ENCODE data around the gene SLC25A24.
"Not testable (repeated sequence)": the region's sequence is repeated elsewhere in the genome, so short reads cannot be mapped to it uniquely, and the experiment has no call there.

SLC25A24 gene

GRCh38 chr1:108193333-108193732, 6.8 kb downstream of the SLC25A24 start:
- Histone ChIP-seq H3K27me3 (ENCODE audit: control insufficient read depth, insufficient read depth, low read length) (no peaks in the 10 kb centered on the region), H3K4me3 (ENCODE audit: low read depth, low read length) (no peak overlapping the region), H3K4me1 (ENCODE audit: control insufficient read depth, insufficient read depth, low read length) (no peaks in the 10 kb centered on the region; the same call in 1 of the 2 replicates), H3K36me3 (ENCODE audit: control insufficient read depth, insufficient read depth, low read length) (peaks cover 54% of the 10 kb centered on the region), H3K9ac (ENCODE audit: low read length) (no peak overlapping the region), H3K27ac (ENCODE audit: low read depth, low read length) (no peak overlapping the region), H3K9me3 (ENCODE audit: control insufficient read depth, insufficient read depth, low read depth, low read length) (peaks cover 17% of the 10 kb centered on the region; the same call in 1 of the 2 replicates)

DNA sequence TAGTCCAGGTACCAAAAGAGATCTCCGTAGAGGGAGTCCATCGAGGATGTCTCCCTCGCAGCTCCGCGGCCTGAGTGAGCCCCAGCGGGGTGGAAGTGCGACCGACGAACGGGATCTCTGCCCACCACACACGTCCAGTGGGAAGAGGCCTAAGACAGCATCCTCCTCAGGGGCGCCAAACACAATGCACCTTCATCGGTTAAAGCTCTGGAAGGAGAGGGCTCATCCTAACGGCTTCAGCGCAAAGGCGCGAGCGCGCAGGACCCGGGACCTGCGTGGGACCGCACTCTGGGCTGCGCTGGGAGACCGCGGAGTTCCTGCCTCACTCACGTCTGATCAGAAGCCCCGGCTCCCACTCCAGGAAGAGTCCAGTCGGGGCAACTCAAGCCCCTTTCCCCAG, 7.6 kb downstream of the SLC25A24 start:
- Histone ChIP-seq H3K4me3 (ENCODE audit: low read depth, low read length) (no peak overlapping the region), H3K27ac (ENCODE audit: low read depth, low read length) (no peak overlapping the region), H3K9me3 (ENCODE audit: control insufficient read depth, insufficient read depth, low read depth, low read length) (peaks cover 21% of the 10 kb centered on the region), H3K27me3 (ENCODE audit: control insufficient read depth, insufficient read depth, low read length) (no peaks in the 10 kb centered on the region), H3K9ac (ENCODE audit: low read length) (no peak overlapping the region), H3K36me3 (ENCODE audit: control insufficient read depth, insufficient read depth, low read length) (peaks cover 47% of the 10 kb centered on the region), H3K4me1 (ENCODE audit: control insufficient read depth, insufficient read depth, low read length) (no peaks in the 10 kb centered on the region)

GRCh38 chr1:108190686-108191416, 9.3 kb downstream of the SLC25A24 start:
- Histone ChIP-seq H3K36me3 (ENCODE audit: control insufficient read depth, insufficient read depth, low read length) (peaks cover 38% of the 10 kb centered on the region), H3K27ac (ENCODE audit: low read depth, low read length) (no peak overlapping the region), H3K4me3 (ENCODE audit: low read depth, low read length) (no peak overlapping the region)

DNA sequence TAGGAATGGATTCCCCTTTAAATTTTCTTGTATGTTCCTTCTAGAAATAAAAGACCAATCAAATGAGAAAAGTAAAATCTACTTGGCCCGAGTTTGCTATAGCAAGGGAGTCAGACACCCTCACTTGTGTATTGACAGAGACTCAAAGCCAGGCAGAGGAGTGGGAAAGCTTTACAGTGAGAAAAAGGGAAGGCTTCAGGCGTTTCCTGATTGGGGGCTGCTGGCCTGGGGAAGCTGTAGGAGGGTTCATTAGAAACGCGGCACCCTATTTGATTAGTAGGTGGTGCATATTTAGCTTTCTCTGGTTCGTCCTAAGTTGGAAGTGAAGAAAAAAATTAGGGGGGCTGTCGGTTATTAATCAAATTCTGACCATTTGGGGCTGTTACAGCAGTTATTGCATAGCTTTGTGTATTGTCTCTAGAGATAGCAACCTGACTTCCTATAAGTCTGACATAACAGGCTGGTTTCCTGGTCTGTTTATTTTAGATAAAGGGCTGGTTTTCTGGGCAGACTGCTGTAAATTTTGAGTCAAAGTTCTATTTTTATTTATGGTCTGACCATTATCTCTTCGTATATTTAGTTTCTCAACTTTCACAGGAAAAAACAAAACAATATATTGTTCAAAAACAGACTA, 10.0 kb downstream of the SLC25A24 start:
- H3K36me3 ChIP-seq (ENCODE audit: control insufficient read depth, insufficient read depth, low read length), result peaks cover 34% of the 10 kb centered on the region
- H3K9ac ChIP-seq (ENCODE audit: low read length), result no peak overlapping the region
- H3K27me3 ChIP-seq (ENCODE audit: control insufficient read depth, insufficient read depth, low read length), result no peaks in the 10 kb centered on the region
- H3K27ac ChIP-seq (ENCODE audit: low read depth, low read length), result no peak overlapping the region
- no peaks in the 10 kb centered on the region for H3K4me1 ChIP-seq (ENCODE audit: control insufficient read depth, insufficient read depth, low read length)
- H3K9me3 ChIP-seq (ENCODE audit: control insufficient read depth, insufficient read depth, low read depth, low read length), result peaks cover 21% of the 10 kb centered on the region
- H3K4me3 ChIP-seq (ENCODE audit: low read depth, low read length), result no peak overlapping the region

More at GRCh38 chr1:108190686-108191416, 9.3 kb downstream of the SLC25A24 start:
- Histone ChIP-seq H3K9ac (ENCODE audit: low read length) (no peak overlapping the region), H3K4me1 (ENCODE audit: control insufficient read depth, insufficient read depth, low read length) (no peaks in the 10 kb centered on the region), H3K27me3 (ENCODE audit: control insufficient read depth, insufficient read depth, low read length) (no peaks in the 10 kb centered on the region), H3K9me3 (ENCODE audit: control insufficient read depth, insufficient read depth, low read depth, low read length) (peaks cover 21% of the 10 kb centered on the region)

DNA sequence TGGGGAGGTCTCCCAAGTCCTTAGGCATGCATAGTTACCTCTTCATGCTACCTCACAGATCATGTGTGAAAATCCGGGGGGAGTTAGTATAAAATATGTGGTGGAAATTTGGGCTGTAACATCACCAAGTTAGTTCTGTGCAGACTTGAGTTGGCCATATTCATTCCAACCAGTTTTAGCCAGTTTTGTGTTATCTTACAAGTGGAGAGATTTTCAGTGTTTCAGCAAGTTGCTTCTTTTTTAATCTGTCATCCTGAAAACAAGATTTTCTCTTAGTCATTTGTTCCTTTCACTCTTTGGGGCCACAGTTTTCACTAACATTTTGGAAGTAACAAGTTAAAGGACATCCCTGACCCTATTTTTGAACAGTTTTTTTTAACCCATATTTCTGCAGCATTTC, 11.3 kb downstream of the SLC25A24 start:
- H3K27ac ChIP-seq (ENCODE audit: low read depth, low read length), result no peak overlapping the region
- no peak overlapping the region for H3K4me3 ChIP-seq (ENCODE audit: low read depth, low read length)
- H3K36me3 ChIP-seq (ENCODE audit: control insufficient read depth, insufficient read depth, low read length), result peaks cover 36% of the 10 kb centered on the region
- H3K4me1 ChIP-seq (ENCODE audit: control insufficient read depth, insufficient read depth, low read length), result no peaks in the 10 kb centered on the region
- H3K27me3 ChIP-seq (ENCODE audit: control insufficient read depth, insufficient read depth, low read length), result no peaks in the 10 kb centered on the region
- no peak overlapping the region for H3K9ac ChIP-seq (ENCODE audit: low read length)
- peaks cover 20% of the 10 kb centered on the region for H3K9me3 ChIP-seq (ENCODE audit: control insufficient read depth, insufficient read depth, low read depth, low read length)

GRCh38 chr1:108182959-108183700, 17.0 kb downstream of the SLC25A24 start:
- no peaks in the 10 kb centered on the region for H3K27me3 ChIP-seq (ENCODE audit: control insufficient read depth, insufficient read depth, low read length)
- no peak overlapping the region for H3K9ac ChIP-seq (ENCODE audit: low read length)
- H3K36me3 ChIP-seq (ENCODE audit: control insufficient read depth, insufficient read depth, low read length), result peaks cover 56% of the 10 kb centered on the region
- H3K27ac ChIP-seq (ENCODE audit: low read depth, low read length), result no peak overlapping the region
- H3K4me1 ChIP-seq (ENCODE audit: control insufficient read depth, insufficient read depth, low read length), result no peaks in the 10 kb centered on the region
- H3K4me3 ChIP-seq (ENCODE audit: low read depth, low read length), result no peak overlapping the region
- peaks cover 4% of the 10 kb centered on the region for H3K9me3 ChIP-seq (ENCODE audit: control insufficient read depth, insufficient read depth, low read depth, low read length)

DNA sequence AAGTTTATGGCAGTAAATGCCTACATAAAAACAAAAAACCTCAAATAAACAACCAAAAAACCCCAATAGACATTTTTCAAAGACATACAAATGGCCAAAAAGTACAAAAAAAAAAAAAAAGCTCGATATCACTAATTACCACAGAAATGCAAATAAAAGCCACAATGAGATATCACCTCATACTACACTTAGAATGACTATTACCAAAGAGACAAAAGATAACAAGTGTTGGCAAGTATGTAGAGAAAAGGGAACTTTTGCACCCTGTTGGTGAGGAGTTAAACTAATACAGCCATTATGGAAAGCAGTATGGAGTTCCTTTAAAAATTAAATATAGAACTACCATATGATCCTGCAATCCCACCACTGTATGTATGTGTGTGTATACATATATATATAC, 21.1 kb downstream of the SLC25A24 start:
- no peaks in the 10 kb centered on the region for H3K27me3 ChIP-seq (ENCODE audit: control insufficient read depth, insufficient read depth, low read length)
- no peak overlapping the region for H3K9ac ChIP-seq (ENCODE audit: low read length)
- H3K27ac ChIP-seq (ENCODE audit: low read depth, low read length), result no peak overlapping the region
- H3K4me3 ChIP-seq (ENCODE audit: low read depth, low read length), result no peak overlapping the region
- no peaks in the 10 kb centered on the region for H3K4me1 ChIP-seq (ENCODE audit: control insufficient read depth, insufficient read depth, low read length)
- H3K9me3 ChIP-seq (ENCODE audit: control insufficient read depth, insufficient read depth, low read depth, low read length), result peaks cover 26% of the 10 kb centered on the region
- H3K36me3 ChIP-seq (ENCODE audit: control insufficient read depth, insufficient read depth, low read length), result peaks cover 76% of the 10 kb centered on the region

DNA sequence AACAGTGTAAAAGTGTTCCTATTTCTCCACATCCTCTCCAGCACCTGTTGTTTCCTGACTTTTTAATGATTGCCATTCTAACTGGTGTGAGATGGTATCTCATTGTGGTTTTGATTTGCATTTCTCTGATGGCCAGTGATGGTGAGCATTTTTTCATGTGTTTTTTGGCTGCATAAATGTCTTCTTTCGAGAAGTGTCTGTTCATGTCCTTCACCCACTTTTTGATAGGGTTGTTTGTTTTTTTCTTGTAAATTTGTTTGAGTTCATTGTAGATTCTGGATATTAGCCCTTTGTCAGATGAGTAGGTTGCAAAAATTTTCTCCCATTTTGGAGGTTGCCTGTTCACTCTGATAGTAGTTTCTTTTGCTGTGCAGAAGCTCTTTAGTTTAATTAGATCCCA, 37.7 kb downstream of the SLC25A24 start:
- H3K27ac ChIP-seq (ENCODE audit: low read depth, low read length); H3K9ac ChIP-seq (ENCODE audit: low read length); H3K27me3 ChIP-seq (ENCODE audit: control insufficient read depth, insufficient read depth, low read length); H3K4me3 ChIP-seq (ENCODE audit: low read depth, low read length); H3K9me3 ChIP-seq (ENCODE audit: control insufficient read depth, insufficient read depth, low read depth, low read length); H3K36me3 ChIP-seq (ENCODE audit: control insufficient read depth, insufficient read depth, low read length); H3K4me1 ChIP-seq (ENCODE audit: control insufficient read depth, insufficient read depth, low read length): not testable (repeated sequence)

DNA sequence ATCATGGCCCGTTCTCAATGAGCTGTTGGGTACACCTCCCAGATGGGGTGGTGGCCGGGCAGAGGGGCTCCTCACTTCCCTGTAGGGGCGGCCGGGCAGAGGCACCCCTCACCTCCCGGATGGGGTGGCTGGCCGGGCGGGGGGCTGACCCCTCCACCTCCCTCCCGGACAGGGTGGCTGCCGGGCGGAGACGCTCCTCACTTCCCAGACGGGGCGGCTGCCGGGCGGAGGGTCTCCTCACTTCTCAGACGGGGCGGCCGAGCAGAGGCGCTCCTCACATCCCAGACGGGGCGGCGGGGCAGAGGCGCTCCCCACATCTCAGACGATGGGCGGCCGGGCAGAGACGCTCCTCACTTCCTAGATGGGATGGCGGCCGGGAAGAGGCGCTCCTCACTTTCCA, 40.2 kb downstream of the SLC25A24 start:
- H3K27me3 ChIP-seq (ENCODE audit: control insufficient read depth, insufficient read depth, low read length); H3K4me1 ChIP-seq (ENCODE audit: control insufficient read depth, insufficient read depth, low read length); H3K9ac ChIP-seq (ENCODE audit: low read length); H3K4me3 ChIP-seq (ENCODE audit: low read depth, low read length); H3K27ac ChIP-seq (ENCODE audit: low read depth, low read length); H3K9me3 ChIP-seq (ENCODE audit: control insufficient read depth, insufficient read depth, low read depth, low read length): not testable (repeated sequence)
- peaks cover 20% of the 10 kb centered on the region for H3K36me3 ChIP-seq (ENCODE audit: control insufficient read depth, insufficient read depth, low read length)

DNA sequence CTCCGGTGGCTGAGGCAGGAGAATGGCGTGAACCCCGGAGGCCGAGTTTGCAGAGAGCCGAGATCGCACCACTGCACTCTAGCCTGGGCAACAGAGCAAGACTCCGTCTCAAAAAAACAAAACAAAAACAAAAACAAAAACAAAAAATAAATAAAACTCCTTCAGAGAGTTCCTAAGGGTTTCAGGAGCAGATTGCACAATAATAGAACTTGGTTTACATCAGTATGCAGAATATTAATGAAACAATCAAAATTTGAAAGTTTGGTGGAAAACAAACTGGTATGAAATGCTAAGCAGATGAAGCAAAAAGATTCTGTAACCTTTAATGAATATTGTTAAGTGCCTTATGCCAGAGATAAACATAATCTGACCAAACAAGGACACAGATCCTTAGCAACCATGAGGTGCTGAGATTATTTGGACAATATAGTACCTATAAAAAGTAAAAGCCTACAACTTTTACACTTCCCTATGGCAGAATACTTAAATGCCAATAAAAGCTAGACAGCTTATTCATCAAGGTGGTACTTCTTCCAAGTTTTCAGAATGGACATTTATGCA, 41.2 kb downstream of the SLC25A24 start:
- no peak overlapping the region for H3K4me3 ChIP-seq (ENCODE audit: low read depth, low read length)
- H3K4me1 ChIP-seq (ENCODE audit: control insufficient read depth, insufficient read depth, low read length), result no peaks in the 10 kb centered on the region
- no peak overlapping the region for H3K27ac ChIP-seq (ENCODE audit: low read depth, low read length)
- no peaks in the 10 kb centered on the region for H3K9me3 ChIP-seq (ENCODE audit: control insufficient read depth, insufficient read depth, low read depth, low read length)
- H3K36me3 ChIP-seq (ENCODE audit: control insufficient read depth, insufficient read depth, low read length), result peaks cover 28% of the 10 kb centered on the region
- no peak overlapping the region for H3K9ac ChIP-seq (ENCODE audit: low read length)
- H3K27me3 ChIP-seq (ENCODE audit: control insufficient read depth, insufficient read depth, low read length), result no peaks in the 10 kb centered on the region

- H3K27me3 ChIP-seq (ENCODE audit: control insufficient read depth, insufficient read depth, low read length), result no peaks in the 10 kb centered on the region
- no peak overlapping the region for H3K4me3 ChIP-seq (ENCODE audit: low read depth, low read length)
- H3K27ac ChIP-seq (ENCODE audit: low read depth, low read length), result no peak overlapping the region
- peaks cover 50% of the 10 kb centered on the region for H3K36me3 ChIP-seq (ENCODE audit: control insufficient read depth, insufficient read depth, low read length)
- no peaks in the 10 kb centered on the region for H3K4me1 ChIP-seq (ENCODE audit: control insufficient read depth, insufficient read depth, low read length)
- no peaks in the 10 kb centered on the region for H3K9me3 ChIP-seq (ENCODE audit: control insufficient read depth, insufficient read depth, low read depth, low read length)
- no peak overlapping the region for H3K9ac ChIP-seq (ENCODE audit: low read length)
Measured at GRCh38 chr1:108154314-108154713, 45.8 kb downstream of the SLC25A24 start.
